ENCODE data around the gene SEMA4C. TPM values are rescaled to one million over a fixed set of nuclear protein-coding genes. Genes with fewer than 3 reads are reported as not detected.
"Not testable (repeated sequence)": the region's sequence is repeated elsewhere in the genome, so short reads cannot be mapped to it uniquely, and the experiment has no call there.

Gene SEMA4C
- total RNA-seq, 1 donor from 2014 or later: 20.6 TPM

GRCh38 chr2:96894151-96894531 is 24.3 kb upstream of the SEMA4C start:
- Mint-ChIP-seq H3K27ac (no peak overlapping the region), H3K36me3 (ENCODE audit: low read depth) (peaks cover 1% of the 10 kb centered on the region), H3K4me3 (no peak overlapping the region), H3K27me3 (ENCODE audit: insufficient read depth) (peaks cover 3% of the 10 kb centered on the region), H3K9me3 (no peaks in the 10 kb centered on the region), H3K4me1 (ENCODE audit: low read depth) (peaks cover 34% of the 10 kb centered on the region)
- intact Hi-C loops (cut with micrococcal nuclease): no loop called here
- no peak for DNase-seq (ENCODE audit: low spot score)

- peaks cover 3% of the 10 kb centered on the region for H3K27me3 Mint-ChIP-seq (ENCODE audit: insufficient read depth)
- no peak for DNase-seq (ENCODE audit: low spot score)
Measured at GRCh38 chr2:96893289-96894150, 23.6 kb upstream of the SEMA4C start.

GRCh38 chr2:96891591-96892333 is 21.9 kb upstream of the SEMA4C start:
- H3K9me3 Mint-ChIP-seq: no peaks in the 10 kb centered on the region
- H3K36me3 Mint-ChIP-seq (ENCODE audit: low read depth): peaks cover 1% of the 10 kb centered on the region
- intact Hi-C loops (cut with micrococcal nuclease): no loop called here
- H3K4me3 Mint-ChIP-seq: no peak overlapping the region
- no peak for DNase-seq (ENCODE audit: low spot score)
- peaks cover 25% of the 10 kb centered on the region for H3K4me1 Mint-ChIP-seq (ENCODE audit: low read depth)
- H3K27me3 Mint-ChIP-seq (ENCODE audit: insufficient read depth): no peaks in the 10 kb centered on the region
- no peak overlapping the region for H3K27ac Mint-ChIP-seq

More at GRCh38 chr2:96893289-96894150, 23.6 kb upstream of the SEMA4C start:
- no peak overlapping the region for H3K4me3 Mint-ChIP-seq
- peaks cover 28% of the 10 kb centered on the region for H3K4me1 Mint-ChIP-seq (ENCODE audit: low read depth)
- H3K27ac Mint-ChIP-seq: no peak overlapping the region
- peaks cover 1% of the 10 kb centered on the region for H3K36me3 Mint-ChIP-seq (ENCODE audit: low read depth)
- no peaks in the 10 kb centered on the region for H3K9me3 Mint-ChIP-seq
- intact Hi-C loops (cut with micrococcal nuclease): no loop called here

- intact Hi-C loops (cut with micrococcal nuclease): no loop called here
- no peak overlapping the region for H3K4me3 Mint-ChIP-seq
- no peaks in the 10 kb centered on the region for H3K9me3 Mint-ChIP-seq
- peaks cover 1% of the 10 kb centered on the region for H3K36me3 Mint-ChIP-seq (ENCODE audit: low read depth)
- H3K4me1 Mint-ChIP-seq (ENCODE audit: low read depth): peaks cover 17% of the 10 kb centered on the region
- no peak overlapping the region for H3K27ac Mint-ChIP-seq
- no peak for DNase-seq (ENCODE audit: low spot score)
- peaks cover 2% of the 10 kb centered on the region for H3K27me3 Mint-ChIP-seq (ENCODE audit: insufficient read depth)
Measured at GRCh38 chr2:96890726-96891385, 21.0 kb upstream of the SEMA4C start.

GRCh38 chr2:96890252-96890651 is 20.4 kb upstream of the SEMA4C start:
- Mint-ChIP-seq H3K9me3 (no peaks in the 10 kb centered on the region), H3K27me3 (ENCODE audit: insufficient read depth) (peaks cover 2% of the 10 kb centered on the region), H3K4me1 (ENCODE audit: low read depth) (peaks cover 17% of the 10 kb centered on the region), H3K36me3 (ENCODE audit: low read depth) (peaks cover 1% of the 10 kb centered on the region), H3K27ac (no peak overlapping the region), H3K4me3 (no peak overlapping the region)
- intact Hi-C loops (cut with micrococcal nuclease): no loop called here
- DNase-seq (ENCODE audit: low spot score): no peak

GRCh38 chr2:96889502-96889901 is 19.6 kb upstream of the SEMA4C start:
- H3K27me3 Mint-ChIP-seq (ENCODE audit: insufficient read depth); intact Hi-C loops (cut with micrococcal nuclease): not testable (repeated sequence)

GRCh38 chr2:96888072-96889011 is 18.5 kb upstream of the SEMA4C start:
- H3K4me1 Mint-ChIP-seq (ENCODE audit: low read depth): peaks cover 17% of the 10 kb centered on the region
- H3K4me3 Mint-ChIP-seq: no peak overlapping the region

More at GRCh38 chr2:96889502-96889901, 19.6 kb upstream of the SEMA4C start:
- not testable (repeated sequence) for H3K9me3 Mint-ChIP-seq; H3K36me3 Mint-ChIP-seq (ENCODE audit: low read depth); H3K4me3 Mint-ChIP-seq; DNase-seq (ENCODE audit: low spot score); H3K27ac Mint-ChIP-seq
- peaks cover 17% of the 10 kb centered on the region for H3K4me1 Mint-ChIP-seq (ENCODE audit: low read depth)

GRCh38 chr2:96887493-96888012 is 17.7 kb upstream of the SEMA4C start:
- DNase-seq (ENCODE audit: low spot score): no peak
- Mint-ChIP-seq H3K27me3 (ENCODE audit: insufficient read depth) (peaks cover 2% of the 10 kb centered on the region), H3K4me3 (no peak overlapping the region), H3K27ac (no peak overlapping the region), H3K9me3 (no peaks in the 10 kb centered on the region), H3K36me3 (ENCODE audit: low read depth) (peaks cover 1% of the 10 kb centered on the region), H3K4me1 (ENCODE audit: low read depth) (peaks cover 14% of the 10 kb centered on the region)
- intact Hi-C loops (cut with micrococcal nuclease): loop anchor here (2.0 kb wide), 1 partner anchor 15 kb away; no protein-coding TSS in a partner anchor

More at GRCh38 chr2:96888072-96889011, 18.5 kb upstream of the SEMA4C start:
- intact Hi-C loops (cut with micrococcal nuclease): no loop called here
- no peak for DNase-seq (ENCODE audit: low spot score)
- peaks cover 2% of the 10 kb centered on the region for H3K27me3 Mint-ChIP-seq (ENCODE audit: insufficient read depth)
- no peaks in the 10 kb centered on the region for H3K9me3 Mint-ChIP-seq
- no peak overlapping the region for H3K27ac Mint-ChIP-seq
- H3K36me3 Mint-ChIP-seq (ENCODE audit: low read depth): peaks cover 1% of the 10 kb centered on the region

- Mint-ChIP-seq H3K36me3 (ENCODE audit: low read depth) (peaks cover 1% of the 10 kb centered on the region), H3K27me3 (ENCODE audit: insufficient read depth) (peaks cover 2% of the 10 kb centered on the region), H3K4me1 (ENCODE audit: low read depth) (peaks cover 5% of the 10 kb centered on the region), H3K4me3 (no peak overlapping the region), H3K9me3 (no peaks in the 10 kb centered on the region), H3K27ac (no peak overlapping the region)
- no peak for DNase-seq (ENCODE audit: low spot score)
- intact Hi-C loops (cut with micrococcal nuclease): loop anchor here (2.0 kb wide), 1 partner anchor 13 kb away; no protein-coding TSS in a partner anchor
Measured at GRCh38 chr2:96885432-96886347, 15.8 kb upstream of the SEMA4C start.

GRCh38 chr2:96884299-96885094 is 14.6 kb upstream of the SEMA4C start:
- Mint-ChIP-seq H3K27me3 (ENCODE audit: insufficient read depth) (peaks cover 2% of the 10 kb centered on the region), H3K9me3 (no peaks in the 10 kb centered on the region), H3K4me3 (no peak overlapping the region), H3K27ac (no peak overlapping the region), H3K36me3 (ENCODE audit: low read depth) (no peaks in the 10 kb centered on the region), H3K4me1 (ENCODE audit: low read depth) (peaks cover 5% of the 10 kb centered on the region)
- intact Hi-C loops (cut with micrococcal nuclease): no loop called here
- DNase-seq (ENCODE audit: low spot score): no peak

All from activated T-helper 1 cell treated with anti-CD3 and anti-CD28 coated beads, Interleukin-12 subunit alpha, Interleukin-12 subunit beta, Interleukin-2, Interleukin-4 antibody, amounts not matched to agents 30 ng/mL and 10 ng/mL and 1 ng/mL, durations not matched to agents 14 hours and 24 hours and 36 hours (primary cell).